ENCODE results near the gene DGKA.

GRCh38 chr12:55930771-55931316 lies at the start of gene DGKA:
- TF ChIP-seq YY1 (IDR thresholded peaks at IDR 0.05; ENCODE audit: insufficient read depth, insufficient read length) (no peak), ZNF274 (IDR thresholded peaks at IDR 0.05; ENCODE audit: low read depth, low read length) (no peak)

Data from NT2/D1 (cell line).